HepG2 (cell line): ENCODE data around the gene MYH9. TPM values are rescaled to one million over a fixed set of nuclear protein-coding genes. Genes with fewer than 3 reads are reported as not detected.

Experiments
- CTCF ChIP-seq: sonication (generic); formaldehyde crosslinking; IDR thresholded peaks from 2 replicates; pipeline ENCODE4 v1.5.0; 2020; ENCODE audit warnings: mild to moderate bottlenecking, missing genetic modification reagents, moderate library complexity
- NRL ChIP-seq: sonication (generic); formaldehyde crosslinking; IDR thresholded peaks from 2 replicates; pipeline ENCODE4 v1.5.0; 2020; ENCODE audit warnings: missing genetic modification reagents, mild to moderate bottlenecking, moderate library complexity, borderline replicate concordance
- POGK ChIP-seq: sonication (generic); formaldehyde crosslinking; conservative IDR thresholded peaks from 2 replicates; pipeline ENCODE4 v1.8.0; 2022; ENCODE audit warnings: mild to moderate bottlenecking, moderate library complexity, missing genetic modification reagents
- RERE ChIP-seq: IDR thresholded peaks from 2 replicates; pipeline ENCODE4 v1.6.1; 2016; ENCODE audit warnings: low read depth, missing genetic modification reagents, missing compliant biosample characterization
- SCMH1 ChIP-seq: sonication (generic); formaldehyde crosslinking; IDR thresholded peaks from 2 replicates; pipeline ENCODE4 v1.9.0; 2021; ENCODE audit warnings: missing genetic modification reagents, mild to moderate bottlenecking, borderline replicate concordance
- SIX1 ChIP-seq: sonication (generic); formaldehyde crosslinking; IDR thresholded peaks from 2 replicates; pipeline ENCODE4 v1.4.0; 2020; ENCODE audit warnings: missing genetic modification reagents, borderline replicate concordance
- ZBTB40 ChIP-seq, 2 experiments: fragments of 450-650 bp in 1 of 2; sonication (generic) in 1 of 2; formaldehyde crosslinking in 1 of 2; IDR thresholded peaks; 2 replicates each; pipeline versions ENCODE4 v1.6.1 to v1.8.0; 2016 to 2022; ENCODE audit warnings: antibody characterized with exemption in 1 of 2, mild to moderate bottlenecking in 1 of 2, missing genetic modification reagents in 1 of 2
- ZNF431 ChIP-seq: sonication (generic); formaldehyde crosslinking; IDR thresholded peaks from 2 replicates; pipeline ENCODE4 v1.9.0; 2022; ENCODE audit warnings: missing genetic modification reagents, low read depth, mild to moderate bottlenecking, borderline replicate concordance
- ZNF737 ChIP-seq: sonication (generic); formaldehyde crosslinking; IDR thresholded peaks from 2 replicates; pipeline ENCODE4 v1.5.0; 2020; ENCODE audit warnings: missing genetic modification reagents, mild to moderate bottlenecking, borderline replicate concordance
- polyA plus RNA-seq, 8 experiments: library from polyadenylated mRNA; depleted of rRNA in 3 of 8; stranded (reverse) in 7 of 8; unstranded in 1 of 8; fragments of >200 nt; fragmentation: Illumina TruSeq in 4 of 8; extraction: Trizol in 4 of 8; gene quantifications; 2 replicates each; pipeline versions ENCODE4 v1.2.1 to v1.2.3, GENCODE V29; 2011 to 2016; ENCODE audit warnings: low read depth in 4 of 8, missing spikeins in 1 of 8, mixed read lengths in 1 of 8; ENCODE audit not compliant: insufficient read depth in 1 of 8
- total RNA-seq, 5 experiments: library from RNA; depleted of rRNA; stranded (reverse); fragments of >200 nt; fragmentation: Illumina TruSeq; extraction: Trizol; gene quantifications; 2 replicates each; pipeline ENCODE4 v1.2.3, GENCODE V29; 2016; ENCODE audit warnings: low read depth in 1 of 5

Gene MYH9
- total and polyA plus RNA-seq, 2 of the 13 experiments (the other 11 are each of a cell fraction or from before 2014, with no cell fraction given), result 50.7 to 98.5 TPM

GRCh38 chr22:36386351-36386899 lies 1.3 kb downstream of the MYH9 start (continued):
- no peak for TF ChIP-seq ZBTB40 (IDR thresholded peaks at IDR 0.05)
- no peak for TF ChIP-seq ZBTB40 (CRISPR knock-in tag; IDR thresholded peaks at IDR 0.05)
- 0 out of 2 replicates have a peak, but pooled peaks have one; percentile 18 for TF ChIP-seq CTCF (CRISPR knock-in tag)
- TF ChIP-seq RERE, result no peak
- TF ChIP-seq POGK (CRISPR knock-in tag), result 0 out of 2 replicates have a peak, but pooled peaks have one; percentile 56
- no peak for TF ChIP-seq SCMH1
- no peak for TF ChIP-seq ZNF737 (CRISPR knock-in tag)
- no peak for TF ChIP-seq SIX1
- no peak for TF ChIP-seq NRL (CRISPR knock-in tag)
- no peak for TF ChIP-seq ZNF431 (CRISPR knock-in tag)
